HEK293 (cell line): Measurements from ENCODE around the gene HMGXB4.

Experiments
- CTCF ChIA-PET: fragments of 350-600 bp; formaldehyde crosslinking; extraction: SDS; loops from one replicate; lab custom pipeline; 2021; ENCODE audit warnings: antibody characterized with exemption; lab: Yijun Ruan, JAX
- POLR2A ChIA-PET: fragments of 300-600 bp; formaldehyde crosslinking; extraction: SDS; loops from one replicate; lab custom pipeline; 2020; ENCODE audit warnings: antibody characterized with exemption, inconsistent platforms; lab: Yijun Ruan, JAX
- H3K27ac ChIP-seq: fragments of 200-500 bp; sonication (Bioruptor generic); 2 replicates; pipeline ENCODE4 v1.5.1; 2014; ENCODE audit warnings: low read depth, low read length, control low read depth, inconsistent platforms; ENCODE audit errors: extremely low read depth
- H3K36me3 ChIP-seq, 2 experiments: fragments of 200-500 bp in 1 of 2; sonication (Bioruptor generic) in 1 of 2; 1 replicate in 1 of 2; 2 replicates in 1 of 2; pipeline ENCODE4 v1.5.1; 2014 to 2017; ENCODE audit warnings: inconsistent platforms in 2 of 2, low read length in 2 of 2; ENCODE audit not compliant: control insufficient read depth in 2 of 2, insufficient read depth in 1 of 2
- H3K4me1 ChIP-seq: fragments of 200-500 bp; sonication (Bioruptor generic); 2 replicates; pipeline ENCODE4 v1.5.1; 2014; ENCODE audit warnings: mild to moderate bottlenecking, low read length, inconsistent platforms; ENCODE audit not compliant: control insufficient read depth, insufficient read depth
- H3K4me3 ChIP-seq: 2 replicates; pipeline ENCODE4 v1.5.1; 2011; ENCODE audit warnings: low read depth, mild to moderate bottlenecking, control low read depth, low read length, moderate library complexity
- H3K9me3 ChIP-seq: fragments of 200-500 bp; sonication (Bioruptor generic); 2 replicates; pipeline ENCODE4 v1.5.1; 2014; ENCODE audit warnings: low read depth, low read length, inconsistent platforms; ENCODE audit not compliant: control insufficient read depth, insufficient read depth
- BCL11B ChIP-seq: fragments of 450-650 bp; formaldehyde crosslinking; IDR thresholded peaks from 2 replicates; pipeline ENCODE4 v1.5.1; 2016; ENCODE audit warnings: low read depth, missing biosample characterization, missing genetic modification characterization
- GLIS1 ChIP-seq: fragments of 450-650 bp; formaldehyde crosslinking; IDR thresholded peaks from 2 replicates; pipeline ENCODE4 v1.5.1; 2016; ENCODE audit warnings: missing biosample characterization, missing genetic modification characterization
- KLF1 ChIP-seq: fragments of 450-650 bp; formaldehyde crosslinking; IDR thresholded peaks from 2 replicates; pipeline ENCODE4 v1.5.1; 2016; ENCODE audit warnings: missing biosample characterization, missing genetic modification characterization
- KLF7 ChIP-seq: fragments of 450-650 bp; formaldehyde crosslinking; IDR thresholded peaks from 2 replicates; pipeline ENCODE4 v1.5.1; 2016; ENCODE audit warnings: missing biosample characterization, missing genetic modification characterization, borderline replicate concordance
- OSR2 ChIP-seq: fragments of 450-650 bp; formaldehyde crosslinking; IDR thresholded peaks from 2 replicates; pipeline ENCODE4 v1.5.1; 2016; ENCODE audit warnings: missing biosample characterization, missing genetic modification characterization
- PRDM1 ChIP-seq: fragments of 450-650 bp; formaldehyde crosslinking; IDR thresholded peaks from 2 replicates; pipeline ENCODE4; 2016; ENCODE audit warnings: missing biosample characterization, missing genetic modification characterization
- ZBTB44 ChIP-seq: fragments of 450-650 bp; IDR thresholded peaks from 2 replicates; pipeline ENCODE4 v1.5.1; 2018; ENCODE audit warnings: missing biosample characterization, mild to moderate bottlenecking, missing genetic modification characterization
- ZBTB8A ChIP-seq: fragments of 450-650 bp; formaldehyde crosslinking; IDR thresholded peaks from 2 replicates; pipeline ENCODE4 v1.5.1; 2016; ENCODE audit warnings: missing biosample characterization, missing genetic modification characterization
- ZNF121 ChIP-seq: fragments of 450-650 bp; formaldehyde crosslinking; IDR thresholded peaks from 2 replicates; pipeline ENCODE4 v1.5.1; 2016; ENCODE audit warnings: missing biosample characterization, missing genetic modification characterization
- ZNF169 ChIP-seq: fragments of 450-650 bp; formaldehyde crosslinking; IDR thresholded peaks from 2 replicates; pipeline ENCODE4 v1.5.1; 2016; ENCODE audit warnings: missing biosample characterization, missing genetic modification characterization
- ZNF175 ChIP-seq: fragments of 450-650 bp; formaldehyde crosslinking; IDR thresholded peaks from 2 replicates; pipeline ENCODE4 v1.5.1; 2016; ENCODE audit warnings: missing biosample characterization, missing genetic modification characterization
- ZNF221 ChIP-seq: fragments of 450-650 bp; formaldehyde crosslinking; IDR thresholded peaks from 2 replicates; pipeline ENCODE4 v1.5.1; 2017; ENCODE audit warnings: missing biosample characterization, missing genetic modification characterization, borderline replicate concordance
- ZNF223 ChIP-seq: fragments of 450-650 bp; formaldehyde crosslinking; IDR thresholded peaks from 2 replicates; pipeline ENCODE4 v1.5.1; 2016; ENCODE audit warnings: missing biosample characterization, missing genetic modification characterization
- ZNF24 ChIP-seq: fragments of 450-650 bp; formaldehyde crosslinking; IDR thresholded peaks from 2 replicates; pipeline ENCODE4 v1.5.1; 2016; ENCODE audit warnings: missing biosample characterization, missing genetic modification characterization
- ZNF248 ChIP-seq: fragments of 450-650 bp; formaldehyde crosslinking; IDR thresholded peaks from 2 replicates; pipeline ENCODE4 v1.5.1; 2017; ENCODE audit warnings: missing biosample characterization, missing genetic modification characterization
- ZNF341 ChIP-seq: fragments of 450-650 bp; formaldehyde crosslinking; IDR thresholded peaks from 2 replicates; pipeline ENCODE4; 2016; ENCODE audit warnings: low read depth, missing biosample characterization, missing genetic modification characterization
- ZNF398 ChIP-seq: fragments of 450-650 bp; formaldehyde crosslinking; IDR thresholded peaks from 2 replicates; pipeline ENCODE4 v1.5.1; 2017; ENCODE audit warnings: missing biosample characterization, missing genetic modification characterization
- ZNF473 ChIP-seq: fragments of 450-650 bp; formaldehyde crosslinking; IDR thresholded peaks from 2 replicates; pipeline ENCODE4 v1.5.1; 2017; ENCODE audit warnings: missing biosample characterization, missing genetic modification characterization
- ZNF521 ChIP-seq: fragments of 450-650 bp; formaldehyde crosslinking; IDR thresholded peaks from 2 replicates; pipeline ENCODE4 v1.5.1; 2017; ENCODE audit warnings: missing biosample characterization, mild to moderate bottlenecking, missing genetic modification characterization
- ZNF544 ChIP-seq: fragments of 450-650 bp; formaldehyde crosslinking; IDR thresholded peaks from 2 replicates; pipeline ENCODE4 v1.5.0; 2017; ENCODE audit warnings: missing biosample characterization, missing genetic modification characterization
- ZNF555 ChIP-seq: fragments of 450-650 bp; formaldehyde crosslinking; conservative IDR thresholded peaks from 2 replicates; pipeline ENCODE4 v1.5.1; 2017; ENCODE audit warnings: missing biosample characterization, mild to moderate bottlenecking, missing genetic modification characterization, inconsistent platforms
- ZNF561 ChIP-seq: fragments of 450-650 bp; IDR thresholded peaks from 2 replicates; pipeline ENCODE4 v1.5.1; 2018; ENCODE audit warnings: missing biosample characterization, missing genetic modification characterization, borderline replicate concordance
- ZNF623 ChIP-seq: fragments of 450-650 bp; formaldehyde crosslinking; IDR thresholded peaks from 2 replicates; pipeline ENCODE4 v1.5.1; 2016; ENCODE audit warnings: missing biosample characterization, missing genetic modification characterization
- ZNF677 ChIP-seq: fragments of 450-650 bp; IDR thresholded peaks from 2 replicates; pipeline ENCODE4 v1.5.0; 2018; ENCODE audit warnings: missing biosample characterization, mild to moderate bottlenecking, missing genetic modification characterization, moderate library complexity
- ZNF76 ChIP-seq: fragments of 450-650 bp; formaldehyde crosslinking; IDR thresholded peaks from 2 replicates; pipeline ENCODE4; 2016; ENCODE audit warnings: low read depth, missing biosample characterization, missing genetic modification characterization, borderline replicate concordance
- TF ChIP-seq, protein P1 (sequence below): fragments of 450-650 bp; formaldehyde crosslinking; IDR thresholded peaks from 2 replicates; pipeline ENCODE4 v1.5.1; 2016; ENCODE audit warnings: missing biosample characterization, missing genetic modification characterization
- TF ChIP-seq, protein P2 (sequence below): fragments of 450-650 bp; formaldehyde crosslinking; IDR thresholded peaks from 2 replicates; pipeline ENCODE4 v1.5.1; 2016; ENCODE audit warnings: missing biosample characterization, missing genetic modification characterization

Gene HMGXB4

GRCh38 chr22:35226958-35227647, 30.2 kb upstream of the HMGXB4 start:
- Histone ChIP-seq H3K4me3 (no peak overlapping the region), H3K27ac (no peak overlapping the region), H3K36me3 (peaks cover 0 to 13% of the 10 kb centered on the region in 2 experiments; a peak in 1 of 3 replicates), H3K9me3 (no peaks in the 10 kb centered on the region), H3K4me1 (no peaks in the 10 kb centered on the region)
- TF ChIP-seq ZBTB44 (no peak), OSR2 (tag by site-specific recombination) (no peak), PRDM1 (tag by site-specific recombination) (no peak), ZNF121 (tag by site-specific recombination) (no peak), GLIS1 (no peak), ZNF677 (tag by site-specific recombination) (no peak), ZNF76 (tag by site-specific recombination) (no peak)
- ChIA-PET CTCF (no interaction called here), POLR2A (no interaction called here)

DNA sequence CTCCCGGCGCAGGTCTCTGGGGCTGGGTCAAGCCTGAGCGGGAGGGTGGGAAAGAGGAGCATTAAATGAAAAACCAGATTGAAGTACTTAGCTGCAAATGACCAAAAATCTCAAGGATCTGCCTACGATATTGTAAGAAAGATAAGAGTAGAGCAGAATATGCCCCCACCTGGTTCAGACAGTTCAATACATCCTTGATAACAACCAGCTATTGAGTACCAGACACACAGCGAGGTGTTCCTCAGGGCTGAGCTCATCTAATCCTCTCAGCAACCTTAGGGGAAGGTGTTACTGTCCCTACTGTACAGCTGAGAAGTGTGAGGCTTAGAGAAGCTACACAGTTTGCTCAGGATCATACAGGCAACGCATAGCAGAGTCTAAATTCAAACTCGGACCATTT, 27.4 kb upstream of the HMGXB4 start:
- no peak for TF ChIP-seq ZNF223
- no peak for TF ChIP-seq BCL11B (tag by site-specific recombination)
- no peak for TF ChIP-seq ZNF544 (tag by site-specific recombination)
- TF ChIP-seq ZNF623 (tag by site-specific recombination), result no peak
- TF ChIP-seq ZNF341 (tag by site-specific recombination), result no peak
- no peak for TF ChIP-seq GLIS1
- TF ChIP-seq ZNF248 (tag by site-specific recombination), result no peak
- TF ChIP-seq, protein P1, sequence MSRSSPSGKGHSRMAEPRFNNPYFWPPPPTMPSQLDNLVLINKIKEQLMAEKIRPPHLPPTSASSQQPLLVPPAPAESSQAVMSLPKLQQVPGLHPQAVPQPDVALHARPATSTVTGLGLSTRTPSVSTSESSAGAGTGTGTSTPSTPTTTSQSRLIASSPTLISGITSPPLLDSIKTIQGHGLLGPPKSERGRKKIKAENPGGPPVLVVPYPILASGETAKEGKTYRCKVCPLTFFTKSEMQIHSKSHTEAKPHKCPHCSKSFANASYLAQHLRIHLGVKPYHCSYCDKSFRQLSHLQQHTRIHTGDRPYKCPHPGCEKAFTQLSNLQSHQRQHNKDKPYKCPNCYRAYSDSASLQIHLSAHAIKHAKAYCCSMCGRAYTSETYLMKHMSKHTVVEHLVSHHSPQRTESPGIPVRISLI (tag by site-specific recombination), result no peak
- TF ChIP-seq KLF1, result no peak
- Histone ChIP-seq H3K4me3 (no peak overlapping the region), H3K4me1 (no peaks in the 10 kb centered on the region), H3K36me3 (peaks cover 0 to 13% of the 10 kb centered on the region in 2 experiments; a peak in 1 of 3 replicates), H3K27ac (no peak overlapping the region), H3K9me3 (no peaks in the 10 kb centered on the region)
- POLR2A ChIA-PET, result no interaction called here
- CTCF ChIA-PET, result interaction anchor here (0.6 to 3.6 kb wide), 8 partner anchors 11 to 154 kb away, joined by 3 to 30 read pairs (median 4); no protein-coding TSS in a partner anchor

DNA sequence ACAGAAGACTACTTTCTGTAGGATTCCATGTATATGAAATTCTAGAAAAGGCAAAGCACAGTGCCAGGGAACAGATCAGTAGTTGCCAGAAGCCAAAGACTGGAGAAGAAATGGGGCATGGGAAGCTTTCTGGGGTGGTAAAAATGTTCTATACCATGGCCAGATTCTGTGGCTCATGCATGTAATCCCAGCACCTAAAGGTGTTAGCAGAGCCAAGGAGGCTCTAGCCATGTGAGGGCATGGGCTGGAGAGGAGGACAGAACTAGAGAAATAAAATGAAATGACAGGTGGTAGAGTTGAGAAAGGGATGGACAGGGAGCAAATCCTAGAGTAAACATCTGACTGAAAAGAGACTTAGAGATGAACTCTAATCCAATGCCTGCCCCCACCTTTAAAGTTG, 26.9 kb upstream of the HMGXB4 start:
- Histone ChIP-seq H3K4me3 (no peak overlapping the region), H3K9me3 (no peaks in the 10 kb centered on the region), H3K4me1 (no peaks in the 10 kb centered on the region), H3K36me3 (peaks cover 0 to 9% of the 10 kb centered on the region in 2 experiments; a peak in 1 of 3 replicates), H3K27ac (no peak overlapping the region)
- POLR2A ChIA-PET, result no interaction called here
- CTCF ChIA-PET, result interaction anchor here (0.6 to 3.6 kb wide), 15 partner anchors 10 to 206 kb away, joined by 3 to 68 read pairs (median 11); no protein-coding TSS in a partner anchor
- no peak for TF ChIP-seq ZNF398 (tag by site-specific recombination)
- TF ChIP-seq ZNF169 (tag by site-specific recombination), result no peak
- TF ChIP-seq KLF7 (tag by site-specific recombination), result no peak
- no peak for TF ChIP-seq ZNF555 (tag by site-specific recombination)
- TF ChIP-seq ZNF76 (tag by site-specific recombination), result no peak
- no peak for TF ChIP-seq ZNF24 (tag by site-specific recombination)
- no peak for TF ChIP-seq ZNF521 (tag by site-specific recombination)
- TF ChIP-seq ZBTB8A, result no peak
- TF ChIP-seq ZNF561, result no peak
- TF ChIP-seq, protein P2, sequence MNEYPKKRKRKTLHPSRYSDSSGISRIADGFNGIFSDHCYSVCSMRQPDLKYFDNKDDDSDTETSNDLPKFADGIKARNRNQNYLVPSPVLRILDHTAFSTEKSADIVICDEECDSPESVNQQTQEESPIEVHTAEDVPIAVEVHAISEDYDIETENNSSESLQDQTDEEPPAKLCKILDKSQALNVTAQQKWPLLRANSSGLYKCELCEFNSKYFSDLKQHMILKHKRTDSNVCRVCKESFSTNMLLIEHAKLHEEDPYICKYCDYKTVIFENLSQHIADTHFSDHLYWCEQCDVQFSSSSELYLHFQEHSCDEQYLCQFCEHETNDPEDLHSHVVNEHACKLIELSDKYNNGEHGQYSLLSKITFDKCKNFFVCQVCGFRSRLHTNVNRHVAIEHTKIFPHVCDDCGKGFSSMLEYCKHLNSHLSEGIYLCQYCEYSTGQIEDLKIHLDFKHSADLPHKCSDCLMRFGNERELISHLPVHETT (tag by site-specific recombination), result no peak
- TF ChIP-seq ZNF175 (tag by site-specific recombination), result no peak
- no peak for TF ChIP-seq ZNF221 (tag by site-specific recombination)
- no peak for TF ChIP-seq ZNF473 (tag by site-specific recombination)
